HCT116 (cell line): ENCODE measurements around the gene GJA3. TPM values are rescaled to one million over a fixed set of nuclear protein-coding genes. Genes with fewer than 3 reads are reported as not detected.

Experiments used
- ATAC-seq: fragments of 200-7000 bp; cut with Tn5 transposase; 2 replicates; pipeline ENCODE4 v1.9.1; 2020; ENCODE audit warnings: mild to moderate bottlenecking, moderate library complexity
- BruUV-seq: library from RNA; stranded (reverse); fragments of 400-500 nt; replicated peaks from 2 replicates; lab custom pipeline; 2021; lab: Mats Ljungman, UMichigan
- CTCF ChIA-PET: fragments of 300-600 bp; sonication (Branson Sonifier 250); formaldehyde crosslinking; loops from one replicate; lab custom pipeline; 2021; ENCODE audit warnings: antibody characterized with exemption; lab: Charles Lee
- POLR2A ChIA-PET: fragments of 300-600, 350-600 bp; sonication (Branson Sonifier 250); formaldehyde crosslinking; loops from one replicate; lab custom pipeline; 2021; ENCODE audit warnings: antibody characterized with exemption; lab: Charles Lee
- RAD21 ChIA-PET, 2 experiments: fragments of 300-600 bp; sonication (Branson Sonifier 250); formaldehyde crosslinking; loops; one replicate each; lab custom pipeline; 2023; ENCODE audit warnings: low total read pairs in 2 of 2; ENCODE audit not compliant: uncharacterized antibody in 2 of 2, unreplicated experiment in 2 of 2, low non-redundant PET in 1 of 2; lab: Charles Lee
- DNase-seq: peaks from one replicate; pipeline ENCODE4 v3.0.0-alpha.2; 2010; ENCODE audit warnings: low read depth, low spot score
- H2AFZ ChIP-seq: fragments of 200-600 bp; shearing (Covaris generic), sonication (generic); 2 replicates; pipeline ENCODE4 v1.6.1; 2017; ENCODE audit warnings: low read depth, mixed run types, mixed read lengths, antibody characterized with exemption, low read length; ENCODE audit not compliant: poor library complexity, severe bottlenecking
- H3K27ac ChIP-seq: 2 replicates; pipeline ENCODE4 v1.5.1; 2012; ENCODE audit warnings: low read depth, low read length
- H3K27me3 ChIP-seq: fragments of 200-600 bp; sonication (generic); 2 replicates; pipeline ENCODE4 v1.6.1; 2016; ENCODE audit warnings: mixed run types, low read length, mixed read lengths; ENCODE audit not compliant: insufficient read depth
- H3K36me3 ChIP-seq, 2 experiments: fragments of 200-500 bp in 1 of 2; fragments of 200-600 bp in 1 of 2; sonication (Bioruptor generic) in 1 of 2; sonication (generic) in 1 of 2; 2 replicates each; pipeline versions ENCODE4 v1.5.1 to v1.6.1; 2014 to 2016; ENCODE audit warnings: low read length in 2 of 2, inconsistent platforms in 1 of 2, mixed read lengths in 1 of 2, mixed run types in 1 of 2; ENCODE audit not compliant: insufficient read depth in 2 of 2, control insufficient read depth in 1 of 2
- H3K4me1 ChIP-seq, 2 experiments: fragments of 200-600 bp in 1 of 2; sonication (generic) in 1 of 2; 2 replicates each; pipeline versions ENCODE4 v1.5.1 to v1.6.1; 2012 to 2017; ENCODE audit warnings: low read length in 2 of 2, inconsistent platforms in 1 of 2, mild to moderate bottlenecking in 1 of 2, mixed read lengths in 1 of 2, mixed run types in 1 of 2, moderate library complexity in 1 of 2; ENCODE audit not compliant: insufficient read depth in 2 of 2, control insufficient read depth in 1 of 2
- H3K4me2 ChIP-seq: fragments of 200-600 bp; sonication (generic); 2 replicates; pipeline ENCODE4 v1.6.1; 2017; ENCODE audit warnings: mixed run types, low read length, mixed read lengths
- H3K4me3 ChIP-seq, 2 experiments: fragments of 200-600 bp in 1 of 2; sonication (generic) in 1 of 2; replicated peaks in 1 of 2; 2 replicates each; pipeline ENCODE4 v1.5.1; 2011 to 2016; ENCODE audit warnings: low read length in 2 of 2, control low read depth in 1 of 2, low read depth in 1 of 2, mild to moderate bottlenecking in 1 of 2, mixed read lengths in 1 of 2, mixed run types in 1 of 2
- H3K79me2 ChIP-seq: fragments of 200-600 bp; sonication (generic); 2 replicates; pipeline ENCODE4 v1.6.1; 2017; ENCODE audit warnings: mild to moderate bottlenecking, mixed run types, low read length, moderate library complexity, mixed read lengths; ENCODE audit not compliant: insufficient read depth
- H3K9ac ChIP-seq: fragments of 200-600 bp; sonication (generic); 2 replicates; pipeline ENCODE4 v1.6.1; 2016; ENCODE audit warnings: low read length, mixed read lengths
- H3K9me2 ChIP-seq: fragments of 200-600 bp; sonication (generic), shearing (Covaris generic); 2 replicates; pipeline ENCODE4 v1.6.1; 2017; ENCODE audit warnings: mixed run types, mild to moderate bottlenecking, moderate library complexity; ENCODE audit not compliant: insufficient read depth
- H3K9me3 ChIP-seq, 2 experiments: fragments of 200-500 bp in 1 of 2; fragments of 200-600 bp in 1 of 2; sonication (Bioruptor generic) in 1 of 2; sonication (generic) in 1 of 2; 2 replicates each; pipeline ENCODE4 v1.6.1; 2014 to 2017; ENCODE audit warnings: low read length in 2 of 2, mixed read lengths in 2 of 2, inconsistent platforms in 1 of 2, low read depth in 1 of 2, mild to moderate bottlenecking in 1 of 2, mixed run types in 1 of 2, moderate library complexity in 1 of 2; ENCODE audit not compliant: control insufficient read depth in 1 of 2, insufficient read depth in 1 of 2
- H4K20me1 ChIP-seq: fragments of 200-600 bp; sonication (generic), shearing (Covaris generic); 2 replicates; pipeline ENCODE4 v1.6.1; 2017; ENCODE audit warnings: mixed run types, mild to moderate bottlenecking, moderate library complexity; ENCODE audit not compliant: insufficient read depth
- CBX3 ChIP-seq: IDR thresholded peaks from 2 replicates; pipeline ENCODE4 v1.6.1; 2012; ENCODE audit warnings: low read depth
- EZH2 ChIP-seq: fragments of 200-600 bp; sonication (generic); IDR thresholded peaks from 2 replicates; pipeline ENCODE4 v1.6.1; 2017; ENCODE audit warnings: antibody characterized with exemption, mixed run types
- FOSL1 ChIP-seq: IDR thresholded peaks from 2 replicates; pipeline ENCODE4 v1.6.1; 2012; ENCODE audit warnings: low read depth
- JUND ChIP-seq: IDR thresholded peaks from 2 replicates; pipeline ENCODE4 v1.6.1; 2012
- POLR2AphosphoS5 ChIP-seq: IDR thresholded peaks from 2 replicates; pipeline ENCODE4 v1.6.1; 2011; ENCODE audit warnings: mild to moderate bottlenecking, low read depth, low read length, moderate library complexity
- SIN3A ChIP-seq: IDR thresholded peaks from 2 replicates; pipeline ENCODE4 v1.6.1; 2012; ENCODE audit warnings: low read depth
- intact Hi-C: fragments of 100-400 bp; cut with micrococcal nuclease; formaldehyde crosslinking; loops from 2 replicates; pipeline ENCODE4 v1.10.0; 2022
- total RNA-seq: library from RNA; stranded (reverse); gene quantifications from one replicate; pipeline ENCODE4 v1.2.1, GENCODE V29; 2021; ENCODE audit not compliant: unreplicated experiment
- TF ChIP-seq, protein P1 (sequence below): IDR thresholded peaks from 2 replicates; pipeline ENCODE4 v1.6.1; 2011; ENCODE audit warnings: mild to moderate bottlenecking, low read length, moderate library complexity; ENCODE audit not compliant: insufficient replicate concordance; ENCODE audit errors: extremely low read depth

The GJA3 gene
- total RNA-seq, 1 experiment from 2014 or later, result 8.0 TPM

DNA sequence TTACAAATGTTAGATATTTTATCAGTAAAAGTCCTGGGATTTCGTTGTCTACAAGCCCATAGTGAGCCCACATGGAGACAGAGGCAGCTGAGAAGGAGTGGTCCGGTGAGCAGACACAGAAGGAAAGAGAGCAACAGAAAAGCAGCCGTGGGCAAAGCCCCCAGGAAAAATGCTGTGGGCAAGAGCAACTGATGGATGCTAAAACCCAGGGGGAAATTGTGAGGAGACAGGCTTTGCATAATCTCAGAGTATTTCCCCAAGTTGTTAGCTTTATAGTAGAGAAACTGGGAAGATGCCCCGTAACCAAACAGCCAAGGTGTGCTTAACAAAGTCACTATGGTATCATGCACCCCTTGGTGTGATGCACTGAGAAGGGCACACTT lies 35.1 kb downstream of the GJA3 start:
- Histone ChIP-seq H3K27me3 (no peaks in the 10 kb centered on the region), H4K20me1 (no peaks in the 10 kb centered on the region), H3K9me3 (no peaks in the 10 kb centered on the region), H3K9me2 (no peaks in the 10 kb centered on the region), H3K4me3 (no peak overlapping the region), H2AFZ (peak overlapping the region; percentile 44), H3K36me3 (no peaks in the 10 kb centered on the region), H3K4me1 (peaks cover 14 to 57% of the 10 kb centered on the region in 2 experiments), H3K27ac (no peak overlapping the region), H3K79me2 (no peaks in the 10 kb centered on the region), H3K4me2 (peak overlapping the region; percentile 46), H3K9ac (no peak overlapping the region)
- no TSS peak for BruUV-seq
- TF ChIP-seq POLR2AphosphoS5, result no peak
- TF ChIP-seq EZH2, result no peak
- TF ChIP-seq, protein P1, sequence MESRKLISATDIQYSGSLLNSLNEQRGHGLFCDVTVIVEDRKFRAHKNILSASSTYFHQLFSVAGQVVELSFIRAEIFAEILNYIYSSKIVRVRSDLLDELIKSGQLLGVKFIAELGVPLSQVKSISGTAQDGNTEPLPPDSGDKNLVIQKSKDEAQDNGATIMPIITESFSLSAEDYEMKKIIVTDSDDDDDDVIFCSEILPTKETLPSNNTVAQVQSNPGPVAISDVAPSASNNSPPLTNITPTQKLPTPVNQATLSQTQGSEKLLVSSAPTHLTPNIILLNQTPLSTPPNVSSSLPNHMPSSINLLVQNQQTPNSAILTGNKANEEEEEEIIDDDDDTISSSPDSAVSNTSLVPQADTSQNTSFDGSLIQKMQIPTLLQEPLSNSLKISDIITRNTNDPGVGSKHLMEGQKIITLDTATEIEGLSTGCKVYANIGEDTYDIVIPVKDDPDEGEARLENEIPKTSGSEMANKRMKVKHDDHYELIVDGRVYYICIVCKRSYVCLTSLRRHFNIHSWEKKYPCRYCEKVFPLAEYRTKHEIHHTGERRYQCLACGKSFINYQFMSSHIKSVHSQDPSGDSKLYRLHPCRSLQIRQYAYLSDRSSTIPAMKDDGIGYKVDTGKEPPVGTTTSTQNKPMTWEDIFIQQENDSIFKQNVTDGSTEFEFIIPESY, result no peak
- no peak for TF ChIP-seq SIN3A
- TF ChIP-seq FOSL1, result no peak
- no peak for TF ChIP-seq CBX3
- intact Hi-C loops, result loop anchor here (2.0 kb wide), 1 partner anchor 35 kb away; the partner anchor contains the start of gene GJA3
- ATAC-seq, result no peak
- ChIA-PET POLR2A (interaction anchor here (0.6 kb wide), 1 partner anchor 414 kb away, joined by 4 read pairs; no protein-coding TSS in a partner anchor), RAD21 (no interaction called here), CTCF (no interaction called here)
- DNase-seq, result no peak

DNA sequence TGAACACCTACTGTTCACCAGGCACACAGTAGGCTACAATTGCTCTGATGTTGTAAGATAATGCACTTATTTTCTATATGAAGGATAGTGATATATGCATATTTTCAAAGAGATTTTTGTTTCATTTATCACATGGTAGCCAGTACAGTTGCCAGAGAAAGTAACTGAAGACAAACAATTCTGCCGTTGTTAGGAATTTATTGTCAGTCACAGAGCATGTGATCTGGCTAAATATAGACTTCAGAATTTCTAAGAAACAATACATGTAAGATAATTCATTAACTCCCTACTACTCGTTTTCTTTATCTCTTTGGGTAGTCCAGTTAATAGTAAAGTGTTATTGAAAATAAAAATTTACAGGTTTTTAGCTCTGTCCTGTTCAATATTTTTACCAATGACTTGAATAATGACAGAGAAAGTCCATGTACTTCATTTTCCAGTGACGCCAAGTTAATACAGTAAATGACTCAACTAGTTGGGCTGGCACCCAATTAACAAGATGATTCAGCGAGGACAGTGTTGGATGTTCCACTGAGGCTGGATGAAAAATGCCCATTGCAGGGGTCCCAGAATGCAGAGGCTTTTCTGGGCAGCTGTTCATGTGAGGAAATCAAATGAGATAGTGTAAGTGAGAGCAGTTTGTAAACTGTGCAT lies 35.6 kb downstream of the GJA3 start:
- H3K9ac ChIP-seq, result no peak overlapping the region
- H3K4me1 ChIP-seq, result peaks cover 16 to 62% of the 10 kb centered on the region in 2 experiments
- no peak overlapping the region for H3K4me3 ChIP-seq
- CTCF ChIA-PET, result no interaction called here
- H3K27me3 ChIP-seq, result no peaks in the 10 kb centered on the region
- no peaks in the 10 kb centered on the region for H3K9me3 ChIP-seq
- intact Hi-C loops, result no loop called here
- no peak overlapping the region for H3K27ac ChIP-seq
- RAD21 ChIA-PET, result no interaction called here
- no peaks in the 10 kb centered on the region for H3K36me3 ChIP-seq
- no peaks in the 10 kb centered on the region for H4K20me1 ChIP-seq
- no peak for DNase-seq
- no peaks in the 10 kb centered on the region for H3K9me2 ChIP-seq
- TF ChIP-seq FOSL1 (peak; percentile 49), JUND (peak; percentile 34; the same call in 1 of the 2 replicates), EZH2 (no peak)
- peak overlapping the region; percentile 44 for H2AFZ ChIP-seq
- H3K79me2 ChIP-seq, result no peaks in the 10 kb centered on the region
- H3K4me2 ChIP-seq, result peak overlapping the region; percentile 46
- no TSS peak for BruUV-seq
- ATAC-seq, result no peak
- POLR2A ChIA-PET, result no interaction called here
